CD1c-positive myeloid dendritic cell (primary cell): Measurements from ENCODE around the gene PXMP4.

ENCODE experiments used
- DNase-seq: peaks from one replicate; pipeline ENCODE4 v3.0.0-alpha.2; 2016; ENCODE audit errors: extremely low spot score

Gene PXMP4

DNA sequence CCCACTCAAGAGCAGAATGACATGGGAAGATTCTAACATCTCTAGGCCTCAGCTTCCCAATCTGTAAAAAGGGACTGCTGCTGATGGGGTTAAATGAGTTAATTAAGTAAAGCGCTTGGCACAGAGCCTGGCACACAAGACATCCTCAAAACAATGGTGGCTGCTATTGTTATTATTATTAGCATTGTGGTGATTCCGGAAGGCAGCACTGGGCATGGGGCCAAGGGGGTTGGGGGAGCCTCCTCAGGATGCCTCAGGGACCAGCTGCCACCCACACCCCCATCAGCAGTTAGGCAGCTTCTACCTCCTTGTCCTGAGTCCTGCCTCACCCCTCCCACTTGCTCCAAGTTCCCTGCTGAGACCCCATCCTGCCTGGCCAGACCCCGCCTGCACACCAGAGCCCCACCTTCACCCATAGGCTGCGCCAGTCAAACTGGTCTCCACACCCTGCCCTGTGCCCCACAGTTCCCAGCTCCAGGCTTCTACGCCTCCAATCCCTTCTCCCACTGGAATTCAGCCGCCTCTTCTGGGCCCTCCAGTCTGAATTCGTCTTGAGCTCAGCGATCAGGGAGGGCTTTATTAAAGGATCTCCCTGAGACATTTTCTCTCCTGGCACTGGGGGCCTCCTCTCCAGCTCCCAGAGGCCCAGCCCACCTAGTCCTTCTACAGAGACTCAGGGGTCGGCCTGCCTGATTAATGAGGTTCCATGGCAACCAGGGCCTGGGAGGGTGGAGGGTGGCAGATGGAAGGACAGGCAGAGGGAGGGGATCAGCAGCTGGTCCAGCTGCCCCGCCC is 35.4 kb downstream of the PXMP4 start:
- DNase-seq: no peak

DNA sequence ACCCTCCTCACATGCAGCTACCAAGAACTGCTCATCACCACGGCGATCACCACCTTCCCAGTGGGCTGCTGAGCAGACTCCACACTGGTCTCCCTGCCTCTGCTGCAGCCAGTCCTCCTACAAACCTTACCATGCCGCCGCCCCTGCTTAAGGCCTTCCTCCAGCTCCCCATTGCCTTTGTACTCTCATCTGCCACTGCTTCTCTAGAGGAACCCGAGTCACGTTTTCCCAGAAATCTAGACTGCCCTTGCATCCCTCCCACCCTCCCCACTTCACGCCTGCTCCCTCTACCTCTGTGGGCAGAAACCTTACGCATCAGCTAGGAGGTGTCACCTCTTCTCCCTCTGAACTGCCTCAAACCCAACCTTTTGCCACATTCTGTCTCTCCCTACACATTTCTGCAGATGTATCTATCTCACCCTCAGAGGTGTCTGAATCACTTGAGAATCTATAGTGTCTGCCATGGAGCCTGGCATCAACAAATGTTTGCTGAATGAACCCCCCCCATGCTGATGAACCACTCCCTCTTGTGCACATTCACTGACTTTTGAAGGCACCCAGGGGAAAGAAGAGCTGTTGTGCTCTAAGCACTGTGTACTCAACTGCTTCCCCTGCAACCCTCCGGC is 38.3 kb downstream of the PXMP4 start:
- DNase-seq: no peak

DNA sequence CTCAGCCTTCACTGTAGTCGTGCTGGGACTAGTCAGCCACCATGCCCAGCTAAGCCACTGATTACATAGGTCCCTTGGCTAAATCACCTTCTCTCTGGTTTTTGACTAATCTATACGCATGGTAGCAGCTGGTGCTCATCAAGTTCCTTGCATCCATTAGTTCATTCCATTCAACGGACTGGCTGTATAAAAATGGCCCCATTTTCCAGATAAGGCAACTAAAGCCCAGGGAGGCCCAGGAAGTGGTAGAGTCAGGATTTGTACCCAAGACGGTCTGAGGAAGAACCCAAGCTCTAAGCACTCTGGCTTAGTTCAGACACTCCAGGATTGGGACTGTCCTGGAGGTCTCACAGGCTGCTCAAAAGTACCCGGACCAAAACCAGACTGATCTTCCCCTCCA is 38.8 kb downstream of the PXMP4 start:
- no peak for DNase-seq

DNA sequence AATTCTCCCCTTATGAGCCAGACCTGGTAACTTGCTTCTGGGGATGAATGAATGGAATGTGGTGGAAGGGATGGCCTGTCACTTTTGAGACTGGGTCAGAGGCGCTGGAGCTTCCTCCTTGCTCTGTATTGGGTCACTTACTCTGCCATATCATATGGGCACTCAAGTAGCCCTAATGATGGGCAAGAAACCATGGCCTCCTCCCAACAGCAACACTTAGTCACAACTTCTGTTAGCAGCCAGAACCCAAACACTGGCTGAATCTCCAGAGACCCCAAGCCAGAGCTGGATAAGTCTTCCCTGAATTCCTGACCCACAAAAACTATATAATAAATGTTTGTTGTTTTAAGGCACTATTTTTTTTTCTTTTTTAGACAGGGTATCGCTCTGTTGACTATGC is 39.4 kb downstream of the PXMP4 start:
- DNase-seq: no peak

DNA sequence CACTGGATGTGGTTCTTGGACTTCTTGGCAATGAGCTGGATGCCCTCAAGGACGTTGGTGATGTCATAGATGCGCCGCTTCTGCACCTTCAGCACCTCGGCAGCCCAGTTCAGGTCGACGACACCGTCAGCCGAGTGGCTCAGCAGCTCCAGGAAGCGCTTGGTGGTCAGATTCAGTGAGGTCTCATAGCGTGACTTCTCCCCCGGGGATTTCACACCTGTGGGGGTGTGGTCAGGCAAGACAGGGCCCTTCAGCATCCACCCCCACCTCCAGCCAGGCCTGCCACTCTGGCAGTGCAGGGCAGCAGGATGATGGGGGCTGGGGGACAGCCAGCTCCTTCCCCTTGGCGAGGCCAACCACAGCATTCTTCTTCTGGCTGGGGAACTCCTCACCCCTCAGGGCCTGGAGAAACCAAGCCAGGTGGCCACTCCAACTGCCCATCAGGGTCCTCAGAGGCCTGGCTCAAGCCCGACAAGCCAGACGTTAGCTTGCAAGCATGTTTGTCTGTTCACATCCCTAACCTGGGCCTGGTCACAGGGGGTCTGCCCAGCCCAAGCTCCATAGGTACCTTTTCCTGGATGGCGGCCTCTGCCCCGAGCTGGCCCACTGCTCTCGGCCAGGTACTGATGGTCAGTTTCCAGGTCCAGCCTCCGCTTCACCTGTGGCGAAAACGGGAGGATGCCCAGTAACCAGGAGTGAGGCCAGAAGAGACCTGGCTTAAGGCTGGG is 40.2 kb downstream of the PXMP4 start:
- DNase-seq: no peak

DNA sequence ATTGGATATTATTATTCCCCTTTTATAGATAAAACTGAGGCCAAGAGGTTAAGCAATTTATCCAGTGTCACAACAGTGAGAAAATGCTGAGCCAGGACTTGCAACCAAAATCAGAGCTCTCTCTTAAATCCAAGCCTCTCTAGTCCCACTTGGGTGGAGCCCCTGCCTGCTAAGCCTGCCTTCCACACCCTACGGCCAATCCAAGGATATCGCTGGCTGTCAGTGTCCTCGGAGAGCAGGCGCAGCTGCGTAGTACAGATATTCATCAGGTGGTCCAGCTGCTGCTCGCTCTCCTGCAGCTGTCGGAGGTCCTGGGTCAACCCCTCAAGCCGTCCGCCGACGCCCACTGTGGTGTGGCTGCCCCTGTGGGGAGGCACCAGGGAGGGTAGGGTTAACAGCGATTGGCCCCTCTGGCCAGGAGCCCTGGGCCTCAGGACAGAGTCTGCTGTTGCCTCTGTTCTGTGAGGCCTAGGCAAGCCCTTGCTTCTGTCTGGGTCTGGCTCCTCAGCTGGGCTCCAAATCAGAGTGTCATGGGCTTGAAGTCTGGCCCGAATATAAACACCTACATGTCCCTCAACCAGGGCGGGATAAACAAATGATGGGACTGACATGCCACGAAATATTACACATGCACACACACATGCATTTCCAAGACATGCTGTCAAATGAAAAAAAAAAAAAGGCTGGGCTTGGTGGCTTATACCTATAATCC is 42.0 kb downstream of the PXMP4 start:
- DNase-seq: no peak

DNA sequence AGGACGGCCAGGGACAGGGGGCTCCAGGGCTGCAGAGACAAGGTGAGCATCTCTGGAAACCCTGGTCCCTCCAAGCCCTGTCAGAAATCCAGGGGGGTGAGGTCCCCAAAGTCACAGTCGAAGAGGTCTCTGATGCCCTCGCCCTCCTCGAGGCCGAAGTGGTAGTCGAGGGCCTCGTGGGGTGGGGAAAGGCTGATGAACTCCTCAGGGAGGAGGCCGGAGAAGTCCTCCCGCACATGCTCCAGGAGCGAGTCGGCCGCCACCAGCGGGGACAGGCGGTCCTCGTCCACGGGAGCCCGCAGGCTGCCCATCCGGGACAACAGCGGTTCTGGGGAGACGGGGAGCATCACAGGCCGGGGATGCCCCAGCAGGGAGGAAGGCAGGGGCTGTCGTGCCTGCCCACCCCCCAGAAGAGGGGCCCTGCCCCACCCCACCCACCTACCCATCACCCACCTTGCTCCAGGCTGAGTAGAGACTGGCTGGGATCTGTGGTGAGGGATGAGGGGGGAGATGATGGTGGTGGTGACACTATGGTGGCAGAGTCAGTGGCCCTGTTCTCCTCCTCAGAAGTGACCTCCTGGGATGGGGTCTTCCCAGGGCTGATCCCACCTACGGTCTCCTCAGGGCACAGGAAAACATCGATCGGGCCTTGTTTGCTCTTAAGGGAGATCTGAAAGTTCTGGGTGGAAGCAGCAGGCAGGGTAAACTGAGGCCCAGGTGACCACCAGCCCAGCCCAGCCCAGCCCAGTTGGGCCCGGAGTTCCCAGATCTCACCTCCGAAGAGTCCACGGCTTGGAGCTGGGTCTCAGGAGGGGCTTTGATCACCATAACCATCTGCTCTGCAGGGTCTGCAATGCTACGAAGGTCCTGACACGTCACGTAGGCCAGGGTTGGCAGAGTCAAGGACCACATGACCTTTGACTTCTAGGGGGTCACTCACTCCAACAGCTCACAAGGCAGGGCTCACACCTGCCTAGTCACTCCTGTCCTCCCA is 43.2 kb downstream of the PXMP4 start:
- no peak for DNase-seq

DNA sequence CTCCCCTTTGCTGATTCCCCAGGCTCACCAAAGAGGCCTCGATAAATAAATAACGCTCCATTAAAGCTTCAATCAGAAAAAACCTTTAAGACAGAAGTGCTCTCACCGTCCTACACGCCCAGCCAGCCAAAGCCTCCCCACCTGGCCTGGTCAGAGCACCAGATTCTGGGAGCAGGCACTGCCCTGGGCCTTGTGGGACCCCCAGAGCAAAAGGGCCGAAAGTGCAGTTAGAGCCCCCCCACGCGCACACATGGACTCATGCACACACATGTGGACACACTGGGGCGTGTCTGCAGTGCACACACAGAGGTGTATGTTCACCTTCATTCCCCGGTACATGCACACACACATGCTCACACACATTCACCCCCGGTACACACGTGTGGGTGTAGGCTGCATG is 44.0 kb downstream of the PXMP4 start:
- DNase-seq: no peak

DNA sequence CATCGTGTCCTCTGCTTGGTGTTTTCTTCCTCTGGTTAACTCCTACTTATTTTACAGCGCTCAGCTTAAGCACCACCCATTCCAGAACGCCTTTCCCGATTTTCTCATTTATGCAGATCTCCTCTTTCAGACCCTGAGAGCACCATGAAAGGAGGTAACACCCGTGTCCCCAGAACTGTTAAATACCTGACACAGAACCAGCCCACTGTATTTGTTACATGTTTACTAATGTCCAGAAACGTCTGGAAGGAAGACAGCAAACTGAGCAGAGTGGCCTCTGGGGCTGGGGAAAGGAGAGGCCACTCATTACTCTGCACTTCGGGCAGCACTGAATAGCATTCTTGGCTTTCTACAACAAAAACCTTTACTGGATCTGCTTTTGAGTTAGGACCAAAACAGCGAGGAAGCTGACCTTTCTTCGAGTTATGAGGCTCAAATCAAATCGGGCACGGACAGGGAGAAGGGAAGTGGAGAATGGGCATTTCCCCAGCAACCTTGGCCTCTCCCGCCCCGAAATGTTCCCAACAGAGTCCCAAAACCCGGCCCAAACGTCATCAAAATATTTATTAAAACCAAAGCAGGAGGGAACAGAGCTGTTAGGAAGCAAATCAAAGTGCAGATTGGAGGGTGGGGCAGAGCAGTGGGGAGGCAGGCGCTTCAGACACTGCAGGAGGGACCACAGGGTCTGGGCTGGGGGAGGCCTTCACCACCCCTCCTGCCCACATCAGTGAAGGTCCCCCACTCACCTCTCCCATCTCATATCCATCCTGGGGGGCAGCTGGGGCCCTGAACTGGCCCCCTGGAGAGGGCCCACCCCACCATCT is 44.8 kb downstream of the PXMP4 start:
- no peak for DNase-seq

DNA sequence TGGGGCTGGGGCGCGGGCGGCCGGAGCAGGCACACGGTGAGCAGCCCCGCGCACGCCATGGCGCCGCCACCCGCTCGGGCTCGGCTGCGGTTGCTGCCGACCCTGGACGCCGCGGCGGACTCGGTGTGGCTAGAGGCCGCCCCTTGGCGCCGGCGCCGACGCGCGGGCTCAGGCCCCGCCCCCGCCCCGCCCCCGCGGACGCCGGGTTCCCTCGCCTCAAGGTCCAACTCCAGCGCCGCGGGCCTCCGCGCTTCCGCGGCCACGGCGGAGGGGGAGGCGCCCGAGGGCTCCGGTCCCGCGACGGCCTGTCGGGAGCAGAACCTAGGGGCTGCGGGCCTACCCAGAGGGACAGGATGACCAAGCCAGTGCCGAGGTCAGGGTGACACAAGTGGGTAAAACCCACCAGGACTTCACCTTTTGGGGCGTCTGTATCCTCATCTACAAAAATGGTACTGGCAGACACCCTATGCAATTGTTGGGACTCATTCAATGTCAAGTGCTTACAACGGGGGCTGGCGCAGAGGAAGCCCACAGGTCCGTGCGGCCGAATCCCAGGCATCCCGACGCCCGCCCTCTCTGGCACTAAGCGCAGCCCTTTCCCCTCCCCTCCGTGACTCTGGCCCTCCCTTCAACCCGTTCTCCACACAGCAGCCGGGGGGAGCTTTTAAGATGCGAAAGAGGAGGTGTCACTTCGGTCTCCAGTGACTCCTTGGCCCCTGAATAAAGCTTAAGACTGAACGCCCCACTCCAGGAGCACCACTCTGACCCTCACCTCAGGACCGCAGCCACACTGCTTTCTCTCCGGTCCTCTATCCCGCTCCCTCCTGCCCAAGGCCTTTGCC is 45.6 kb downstream of the PXMP4 start, which contains the start of gene NECAB3:
Gene NECAB3, minus strand, starts transcription at position 135 of the 842 bp plus-strand sequence. Its CDS starts 76 bp downstream, at position 59.
- peak; percentile 88 for DNase-seq

DNA sequence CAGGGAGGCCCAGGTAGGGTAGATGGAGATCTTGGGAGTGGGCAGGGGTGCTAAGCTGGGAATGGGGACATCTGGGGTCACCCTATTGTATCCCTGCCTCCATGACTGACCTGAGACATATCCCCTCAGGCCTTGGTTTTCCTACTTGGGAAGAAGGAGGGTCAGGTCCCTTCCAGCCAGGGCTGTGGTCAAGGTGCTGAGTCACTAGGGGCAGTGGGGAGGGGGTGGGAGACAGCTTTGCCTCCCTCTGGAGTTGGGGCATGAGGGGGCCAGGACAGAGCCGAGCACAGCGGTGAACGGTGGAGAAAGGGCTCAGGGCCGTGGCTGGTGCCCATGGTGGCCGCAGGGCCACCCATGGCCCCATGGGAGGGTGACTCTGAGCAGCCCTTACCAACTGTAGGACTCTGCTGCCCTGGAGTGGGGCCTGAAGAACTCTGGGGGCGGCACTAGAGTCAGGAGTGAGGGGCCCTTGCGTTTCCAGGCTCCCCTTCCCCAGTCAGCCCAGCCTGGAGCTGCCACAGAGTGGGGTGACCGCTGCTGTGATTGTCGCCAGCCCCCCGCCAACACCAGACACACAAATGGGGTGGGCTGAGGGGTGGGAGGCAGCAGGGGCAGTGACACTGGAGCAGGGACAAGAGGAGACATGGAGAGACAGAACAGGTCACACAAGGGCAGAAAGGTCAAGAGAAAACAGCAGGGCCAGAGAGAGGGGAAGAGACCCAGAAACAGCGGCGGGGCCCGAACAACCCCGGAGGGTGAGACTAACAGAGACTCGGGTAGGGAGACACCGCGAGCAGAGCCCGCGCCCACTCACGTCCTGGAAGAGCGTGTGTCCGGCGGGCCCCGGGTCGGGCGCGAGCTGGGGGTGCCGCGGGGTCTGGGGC is 46.5 kb downstream of the PXMP4 start:
- DNase-seq: no peak

DNA sequence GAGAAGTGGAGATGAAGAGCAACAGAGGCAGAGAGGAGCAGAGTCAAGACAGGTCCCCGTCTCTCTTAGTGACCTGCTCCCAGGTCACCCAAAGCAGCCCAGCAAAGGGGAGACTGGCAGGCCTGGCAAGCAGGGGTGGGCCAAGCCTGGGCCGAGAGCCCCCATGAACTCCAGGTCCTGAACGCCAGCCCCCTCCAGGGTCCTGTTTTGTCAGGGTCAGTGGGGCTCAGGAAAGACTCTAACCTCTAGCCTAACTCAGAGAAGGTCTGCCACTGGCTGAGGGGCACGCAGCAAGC is 47.0 kb downstream of the PXMP4 start:
- DNase-seq: no peak

DNA sequence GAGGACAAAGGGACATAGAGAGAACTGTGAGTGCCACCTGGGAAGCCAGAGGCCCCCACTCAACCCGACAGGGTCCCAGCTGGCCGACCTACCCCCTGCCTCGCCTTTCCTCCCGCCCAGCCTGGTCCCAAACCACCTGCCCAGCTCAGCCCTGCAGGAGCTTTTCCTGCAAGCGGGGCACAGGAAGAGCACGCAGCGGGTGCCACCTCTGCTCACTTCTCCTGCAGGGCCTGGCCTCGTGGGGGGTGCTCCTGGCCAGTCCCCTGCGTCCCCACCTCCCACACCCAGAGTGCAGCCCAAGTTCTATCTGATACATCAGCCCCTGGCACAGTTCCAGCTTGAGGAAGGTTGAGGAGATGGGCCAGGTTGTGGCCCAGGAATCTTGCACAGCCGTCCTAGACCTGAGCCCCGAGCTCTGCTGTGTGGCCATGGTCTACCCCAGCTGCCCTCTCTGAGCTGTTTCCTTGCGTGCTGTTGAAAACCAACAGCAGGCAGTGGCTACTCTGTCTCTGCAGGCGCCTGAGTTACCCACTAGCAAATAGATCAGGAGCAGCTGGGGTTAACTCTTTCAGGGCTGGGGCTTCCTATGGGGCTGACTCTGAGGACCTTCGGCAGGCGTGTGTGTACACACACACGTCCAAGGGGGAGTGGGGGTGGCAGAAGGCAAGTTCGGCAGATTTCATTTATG is 47.5 kb downstream of the PXMP4 start:
- DNase-seq: no peak

DNA sequence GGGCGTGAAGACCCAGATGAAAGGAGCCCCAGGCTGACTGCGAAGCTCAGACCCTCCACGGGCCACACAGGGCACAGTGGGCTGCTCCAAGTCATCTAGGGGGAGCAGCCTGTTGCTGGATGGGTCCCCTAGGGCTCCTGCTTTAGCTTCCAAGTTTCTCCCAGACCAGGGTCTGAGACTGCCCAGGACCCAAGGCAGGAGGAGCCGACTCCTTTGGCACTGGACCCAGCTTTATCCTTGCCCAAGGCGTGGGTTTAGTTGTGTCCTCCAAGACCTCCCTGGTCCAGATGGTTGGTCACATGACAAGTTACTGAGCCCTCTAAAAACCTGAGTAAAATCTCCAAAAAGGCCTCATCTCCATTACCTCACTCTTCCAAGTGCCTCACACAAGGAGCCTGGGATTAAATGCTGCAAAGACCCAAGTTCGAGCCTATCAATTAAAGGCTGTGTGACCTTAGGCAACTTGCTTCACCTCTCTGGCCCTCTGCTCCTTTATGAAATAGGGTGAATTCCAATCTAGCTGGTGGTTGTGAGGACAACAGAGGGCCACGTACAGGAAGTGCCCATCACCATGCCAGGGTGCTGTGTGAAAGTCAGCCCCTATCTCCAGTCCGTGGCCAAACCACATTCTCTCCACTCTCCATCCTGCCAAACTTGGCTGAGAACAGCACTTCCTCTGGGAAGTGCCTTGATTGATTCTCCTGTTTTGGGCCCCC is 48.4 kb downstream of the PXMP4 start:
- no peak for DNase-seq

DNA sequence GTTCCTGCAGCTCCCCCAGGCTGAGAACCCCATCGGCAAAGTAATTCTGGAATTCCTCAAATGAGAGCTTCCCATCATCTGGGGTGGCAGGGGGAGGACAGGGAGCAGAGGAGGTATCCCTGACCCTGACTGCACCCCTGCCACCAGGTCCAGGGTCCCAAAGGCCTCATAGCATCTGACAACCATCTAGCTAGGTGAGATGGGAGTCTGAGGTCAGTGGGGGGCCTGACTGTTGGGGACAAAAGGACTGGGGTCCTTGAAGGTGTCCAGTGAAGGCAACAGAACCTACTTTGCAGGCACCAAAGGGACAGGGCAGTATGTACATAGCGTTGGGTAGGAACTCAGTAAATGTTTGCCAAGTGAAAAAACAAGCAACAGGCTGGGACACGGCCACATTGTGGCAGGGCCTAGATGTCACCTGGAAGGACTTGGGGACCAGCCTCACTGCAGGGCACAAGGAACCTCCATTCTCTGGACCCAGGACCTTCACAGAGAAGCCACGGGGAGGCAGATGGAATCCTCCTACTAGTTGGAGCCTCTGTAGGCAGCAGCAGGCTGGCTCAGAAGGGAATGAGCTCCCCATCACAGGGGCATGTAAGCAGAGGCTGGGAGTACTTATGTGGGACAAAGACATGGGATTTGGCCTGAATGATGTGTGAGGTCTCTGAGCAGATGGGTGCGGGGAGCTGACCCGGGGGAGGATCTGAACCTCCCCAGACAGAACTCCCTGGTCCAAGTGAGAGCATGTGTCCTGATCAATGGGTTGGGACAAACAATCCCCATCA is 49.2 kb downstream of the PXMP4 start:
- no peak for DNase-seq
